ENCODE data around the gene TDP1.

DNA sequence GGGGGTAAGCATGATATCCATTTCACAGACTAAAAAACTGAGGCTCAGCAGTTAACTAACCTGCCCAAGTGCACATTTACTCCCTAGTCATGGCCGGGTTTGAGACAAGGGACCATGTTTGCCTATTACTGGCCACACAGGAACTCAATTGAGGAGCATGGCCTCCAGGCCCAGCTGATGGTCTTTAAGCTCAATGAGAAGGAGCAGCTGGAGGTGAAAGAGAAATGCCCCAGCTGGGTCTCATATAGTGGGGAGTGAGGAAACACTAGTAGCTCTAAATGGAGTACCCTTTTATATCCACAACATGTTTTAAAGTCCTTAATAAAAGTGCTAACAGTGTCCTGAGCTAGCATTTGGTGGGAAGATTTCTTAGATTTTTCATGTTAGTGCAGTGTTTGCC lies 1.6 kb downstream of the TDP1 start:
- TF ChIP-seq, protein P1, sequence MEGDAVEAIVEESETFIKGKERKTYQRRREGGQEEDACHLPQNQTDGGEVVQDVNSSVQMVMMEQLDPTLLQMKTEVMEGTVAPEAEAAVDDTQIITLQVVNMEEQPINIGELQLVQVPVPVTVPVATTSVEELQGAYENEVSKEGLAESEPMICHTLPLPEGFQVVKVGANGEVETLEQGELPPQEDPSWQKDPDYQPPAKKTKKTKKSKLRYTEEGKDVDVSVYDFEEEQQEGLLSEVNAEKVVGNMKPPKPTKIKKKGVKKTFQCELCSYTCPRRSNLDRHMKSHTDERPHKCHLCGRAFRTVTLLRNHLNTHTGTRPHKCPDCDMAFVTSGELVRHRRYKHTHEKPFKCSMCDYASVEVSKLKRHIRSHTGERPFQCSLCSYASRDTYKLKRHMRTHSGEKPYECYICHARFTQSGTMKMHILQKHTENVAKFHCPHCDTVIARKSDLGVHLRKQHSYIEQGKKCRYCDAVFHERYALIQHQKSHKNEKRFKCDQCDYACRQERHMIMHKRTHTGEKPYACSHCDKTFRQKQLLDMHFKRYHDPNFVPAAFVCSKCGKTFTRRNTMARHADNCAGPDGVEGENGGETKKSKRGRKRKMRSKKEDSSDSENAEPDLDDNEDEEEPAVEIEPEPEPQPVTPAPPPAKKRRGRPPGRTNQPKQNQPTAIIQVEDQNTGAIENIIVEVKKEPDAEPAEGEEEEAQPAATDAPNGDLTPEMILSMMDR (IDR thresholded peaks at IDR 0.05) = no peak
- TF ChIP-seq POLR2AphosphoS5 (IDR thresholded peaks at IDR 0.05) (no peak), POLR2A (IDR thresholded peaks at IDR 0.05) (no peak)

Measured in prostate gland (tissue), 2 donors.